ENCODE results near the gene ST6GALNAC1. TPM values are rescaled to one million over a fixed set of nuclear protein-coding genes. Genes with fewer than 3 reads are reported as not detected.

ST6GALNAC1 gene
- total RNA-seq, 2 experiments from 2014 or later, result not detected

DNA sequence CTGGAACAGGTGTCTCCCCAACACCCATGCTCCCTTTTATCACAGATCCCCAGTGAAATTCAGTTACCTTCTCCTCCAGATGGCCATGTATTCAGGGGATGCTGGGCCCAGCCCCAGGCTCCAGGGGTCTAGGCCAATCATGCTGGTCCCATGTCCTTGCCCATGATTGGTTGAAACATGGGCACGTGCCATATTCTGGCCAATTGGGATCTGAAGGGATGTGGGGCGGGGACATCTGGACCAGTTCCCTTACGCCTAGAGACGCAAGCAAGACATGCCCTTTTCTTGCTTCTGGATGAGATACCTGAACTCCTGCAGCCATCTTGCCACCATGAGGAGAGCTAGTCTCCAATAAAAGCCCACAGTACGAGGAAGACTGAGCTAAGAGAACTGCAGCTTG, 31.0 kb upstream of the ST6GALNAC1 start:
- no peaks in the 10 kb centered on the region for H3K27me3 Mint-ChIP-seq (ENCODE audit: low read depth)
- ChIA-PET CTCF (interaction anchor here (0.9 to 1.2 kb wide), 4 partner anchors 20 to 151 kb away, joined by 3 to 4 read pairs (median 3); no protein-coding TSS in a partner anchor), POLR2A (no interaction called here)
- ATAC-seq (no peak), DNase-seq (no peak)
- H3K4me1 Mint-ChIP-seq (ENCODE audit: low read depth), result peaks cover 41% of the 10 kb centered on the region
- H3K9me3 Mint-ChIP-seq (ENCODE audit: insufficient read depth), result no peaks in the 10 kb centered on the region
- no peak overlapping the region for H3K4me3 Mint-ChIP-seq
- peaks cover 13% of the 10 kb centered on the region for H3K36me3 Mint-ChIP-seq (ENCODE audit: low read depth)
- H3K27ac Mint-ChIP-seq, result no peak overlapping the region

DNA sequence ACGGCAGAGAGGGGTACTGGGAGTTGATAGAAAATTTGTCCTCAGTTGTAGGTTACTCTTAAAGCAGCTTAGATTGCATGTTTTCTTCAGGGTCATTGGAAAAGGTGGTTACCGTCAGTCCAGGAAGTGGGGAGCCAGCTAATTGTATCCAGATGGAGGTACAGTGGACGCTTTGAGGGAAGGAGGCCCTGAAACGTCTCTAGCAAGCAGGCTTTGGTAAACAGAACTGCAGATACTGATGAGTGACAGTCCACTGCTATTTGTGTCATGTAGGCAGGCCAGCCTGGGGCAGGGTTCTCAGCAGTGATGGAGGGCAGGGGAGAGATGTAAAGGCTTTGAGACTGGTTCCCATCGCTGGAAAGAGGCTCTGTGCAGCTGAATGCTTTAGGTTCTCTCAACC, 30.2 kb upstream of the ST6GALNAC1 start:
- ATAC-seq, result no peak
- H3K9me3 Mint-ChIP-seq (ENCODE audit: insufficient read depth), result no peaks in the 10 kb centered on the region
- DNase-seq, result no peak
- CTCF ChIA-PET, result interaction anchor here (0.6 to 1.0 kb wide), 3 partner anchors 8 to 150 kb away, joined by 3 to 5 read pairs (median 3); no protein-coding TSS in a partner anchor
- H3K4me1 Mint-ChIP-seq (ENCODE audit: low read depth), result peaks cover 41% of the 10 kb centered on the region
- H3K36me3 Mint-ChIP-seq (ENCODE audit: low read depth), result peaks cover 11% of the 10 kb centered on the region
- no peak overlapping the region for H3K4me3 Mint-ChIP-seq
- H3K27me3 Mint-ChIP-seq (ENCODE audit: low read depth), result no peaks in the 10 kb centered on the region
- H3K27ac Mint-ChIP-seq, result peak overlapping the region; percentile 9
- POLR2A ChIA-PET, result interaction anchor here (0.6 kb wide), 1 partner anchor 60 kb away, joined by 3 read pairs; no protein-coding TSS in a partner anchor

DNA sequence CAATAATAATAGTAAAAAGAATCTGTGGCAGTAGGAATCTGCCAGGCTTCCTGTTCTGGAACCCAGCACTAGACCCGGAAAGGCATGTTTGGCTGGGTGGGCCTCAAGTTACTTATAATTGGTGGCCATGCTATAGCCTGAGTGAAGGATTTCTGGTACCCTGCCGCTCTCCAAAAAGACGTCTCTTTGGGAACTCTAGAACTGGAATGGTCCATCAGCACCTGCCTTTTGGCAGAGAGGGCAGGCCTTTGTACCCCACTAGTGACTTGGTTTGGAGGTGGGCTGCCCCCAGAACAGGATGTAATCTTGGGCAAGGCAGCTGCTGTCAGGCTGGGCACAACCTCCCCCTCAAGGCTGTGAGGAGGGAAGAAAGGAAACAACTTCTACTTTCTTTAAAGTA, 29.3 kb upstream of the ST6GALNAC1 start:
- Mint-ChIP-seq H3K27ac (peak overlapping the region; percentile 95), H3K4me3 (peak overlapping the region; percentile 89), H3K4me1 (ENCODE audit: low read depth) (peaks cover 41% of the 10 kb centered on the region), H3K36me3 (ENCODE audit: low read depth) (peaks cover 11% of the 10 kb centered on the region), H3K9me3 (ENCODE audit: insufficient read depth) (no peaks in the 10 kb centered on the region), H3K27me3 (ENCODE audit: low read depth) (no peaks in the 10 kb centered on the region)
- ChIA-PET CTCF (interaction anchor here (2.7 kb wide), 1 partner anchor 8 kb away, joined by 44 read pairs; no protein-coding TSS in a partner anchor), POLR2A (interaction anchor here (0.9 to 1.5 kb wide), 2 partner anchors 10 to 60 kb away, joined by 3 to 4 read pairs; no protein-coding TSS in a partner anchor)
- ATAC-seq (no peak), DNase-seq (no peak)

DNA sequence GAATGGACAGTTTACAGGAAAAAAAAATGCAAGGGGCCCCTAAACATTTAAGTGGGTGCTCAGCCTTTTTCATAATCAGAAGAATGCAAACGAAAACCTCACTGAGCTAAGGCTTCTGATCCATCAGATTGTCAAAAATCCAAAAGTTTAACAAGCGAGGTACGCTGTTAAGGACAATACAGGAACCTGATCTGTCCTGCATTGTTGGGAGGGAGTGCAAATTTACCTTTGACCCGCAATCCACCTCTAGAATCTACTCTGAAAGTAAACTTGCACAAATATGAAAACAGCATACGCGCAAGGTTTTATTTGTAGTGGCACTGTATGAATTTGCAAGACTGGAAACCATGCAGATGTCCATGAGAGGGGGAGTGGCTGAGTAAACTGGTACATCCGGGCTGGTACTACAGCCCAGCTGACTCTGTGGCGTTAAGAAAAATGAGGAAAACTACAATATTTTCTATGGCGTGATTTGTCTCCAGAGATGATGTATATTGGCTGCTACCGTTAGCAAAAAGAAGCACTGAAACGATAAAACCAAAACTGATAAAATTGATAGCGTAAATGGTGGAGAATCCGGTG, 28.8 kb upstream of the ST6GALNAC1 start:
- CTCF ChIA-PET, result interaction anchor here (1.3 to 4.4 kb wide), 6 partner anchors 9 to 149 kb away, joined by 7 to 44 read pairs (median 11); no protein-coding TSS in a partner anchor
- H3K27me3 Mint-ChIP-seq (ENCODE audit: low read depth), result no peaks in the 10 kb centered on the region
- peaks cover 11% of the 10 kb centered on the region for H3K36me3 Mint-ChIP-seq (ENCODE audit: low read depth)

DNA sequence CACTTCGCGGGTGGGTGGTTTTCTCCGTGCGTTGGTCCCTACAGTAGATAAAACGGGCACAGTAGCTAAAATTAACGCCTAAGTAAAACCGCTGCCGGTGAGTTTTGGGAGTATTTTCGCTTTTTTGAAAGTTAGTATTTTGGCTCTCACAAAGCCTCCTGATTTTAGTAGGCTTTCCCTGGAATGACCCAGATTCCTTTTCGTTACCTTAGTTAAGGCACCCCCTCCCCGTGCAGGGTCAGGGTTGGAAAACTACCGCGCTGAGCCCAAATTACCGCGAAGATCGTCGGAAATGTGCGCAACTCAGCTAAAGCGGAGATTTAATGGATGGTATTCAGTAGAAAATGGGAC, 28.3 kb upstream of the ST6GALNAC1 start:
- ChIA-PET CTCF (interaction anchor here (0.8 to 4.4 kb wide), 9 partner anchors 9 to 273 kb away, joined by 3 to 44 read pairs (median 7); no protein-coding TSS in a partner anchor), POLR2A (interaction anchor here (0.6 to 2.1 kb wide), 13 partner anchors 9 to 170 kb away, joined by 3 to 13 read pairs (median 4); no protein-coding TSS in a partner anchor)
- DNase-seq, result no peak
- peaks cover 41% of the 10 kb centered on the region for H3K4me1 Mint-ChIP-seq (ENCODE audit: low read depth)
- peak overlapping the region; percentile 89 for H3K4me3 Mint-ChIP-seq
- peaks cover 11% of the 10 kb centered on the region for H3K36me3 Mint-ChIP-seq (ENCODE audit: low read depth)
- H3K9me3 Mint-ChIP-seq (ENCODE audit: insufficient read depth), result no peaks in the 10 kb centered on the region
- ATAC-seq, result peak; percentile 2
- H3K27ac Mint-ChIP-seq, result peak overlapping the region; percentile 95
- peaks cover 3% of the 10 kb centered on the region for H3K27me3 Mint-ChIP-seq (ENCODE audit: low read depth)

More for the DNA sequence above, 28.8 kb upstream of the ST6GALNAC1 start:
- DNase-seq (no peak), ATAC-seq (no peak)
- peaks cover 41% of the 10 kb centered on the region for H3K4me1 Mint-ChIP-seq (ENCODE audit: low read depth)
- H3K27ac Mint-ChIP-seq, result peak overlapping the region; percentile 95
- peak overlapping the region; percentile 89 for H3K4me3 Mint-ChIP-seq
- POLR2A ChIA-PET, result interaction anchor here (0.6 to 2.1 kb wide), 10 partner anchors 9 to 116 kb away, joined by 3 to 13 read pairs (median 4); no protein-coding TSS in a partner anchor
- H3K9me3 Mint-ChIP-seq (ENCODE audit: insufficient read depth), result no peaks in the 10 kb centered on the region

DNA sequence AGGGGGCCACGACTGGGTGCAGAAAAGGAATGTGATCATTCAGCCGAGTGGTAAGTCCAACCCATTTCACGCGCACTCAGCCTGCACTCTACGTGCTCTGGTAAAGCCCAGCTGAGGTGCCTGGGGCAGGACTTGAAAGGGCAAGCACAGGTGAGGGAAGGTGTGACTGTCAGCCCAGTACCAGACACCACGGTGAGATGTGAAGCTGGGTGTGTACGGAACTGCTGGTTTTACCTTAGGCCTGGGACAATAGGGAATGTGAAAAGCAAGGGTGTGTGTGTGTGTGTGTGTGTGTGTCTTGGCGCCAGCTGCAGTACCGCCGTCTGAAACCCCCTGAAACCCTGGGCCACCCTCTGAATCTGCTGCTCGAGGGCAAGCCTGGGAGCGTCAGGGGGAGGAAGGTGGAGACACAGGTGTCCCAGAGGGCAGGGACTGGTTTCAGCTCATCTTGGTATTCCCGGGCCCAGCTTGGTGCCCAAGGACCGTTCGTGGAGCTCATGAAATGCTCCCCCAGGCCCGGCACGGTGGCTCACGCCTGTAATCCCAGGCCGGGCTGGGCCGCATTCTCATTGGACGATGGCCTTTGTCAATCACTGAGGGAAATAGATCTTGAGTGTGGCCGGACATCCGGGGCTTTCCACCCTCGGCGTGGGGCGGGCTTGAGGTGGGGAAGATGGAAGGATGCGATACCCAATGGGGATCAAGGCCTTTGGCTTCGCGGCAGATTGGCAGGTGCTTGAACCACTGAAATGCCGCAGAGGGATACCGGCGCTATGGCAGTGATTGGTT, 27.8 kb upstream of the ST6GALNAC1 start:
- ChIA-PET POLR2A (interaction anchor here (0.5 to 2.1 kb wide), 16 partner anchors 10 to 178 kb away, joined by 3 to 13 read pairs (median 4); partner anchors contain the start of genes JMJD6 and METTL23), CTCF (interaction anchor here (0.8 to 4.4 kb wide), 10 partner anchors 10 to 272 kb away, joined by 3 to 44 read pairs (median 7); no protein-coding TSS in a partner anchor)
- peak; percentile 99 for ATAC-seq
- DNase-seq, result peak; percentile 100
- Mint-ChIP-seq H3K9me3 (ENCODE audit: insufficient read depth) (no peaks in the 10 kb centered on the region), H3K27me3 (ENCODE audit: low read depth) (peaks cover 5% of the 10 kb centered on the region), H3K4me1 (ENCODE audit: low read depth) (peaks cover 41% of the 10 kb centered on the region), H3K36me3 (ENCODE audit: low read depth) (peaks cover 11% of the 10 kb centered on the region), H3K4me3 (peak overlapping the region; percentile 89), H3K27ac (peak overlapping the region; percentile 95)

DNA sequence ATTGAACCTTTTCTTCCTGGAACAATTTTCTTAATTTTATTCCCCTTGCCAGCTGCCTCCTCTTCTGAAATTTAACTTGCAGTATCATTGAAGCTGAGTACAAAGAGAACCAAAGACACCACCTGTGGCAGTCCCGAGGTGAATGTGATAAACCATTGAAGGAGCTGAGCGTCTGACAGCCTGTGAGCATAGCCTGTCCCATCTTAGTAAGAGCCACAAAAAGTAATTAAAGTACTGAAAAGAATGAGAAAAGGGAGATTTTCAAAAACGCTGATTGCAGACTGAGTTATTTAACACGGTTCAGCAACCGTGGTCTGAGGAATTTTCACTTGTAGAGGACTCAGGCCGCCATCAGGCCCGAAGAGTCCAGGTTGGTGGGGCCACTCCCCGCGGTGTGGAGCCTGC, 27.2 kb upstream of the ST6GALNAC1 start:
- peak overlapping the region; percentile 89 for H3K4me3 Mint-ChIP-seq
- DNase-seq, result no peak
- H3K4me1 Mint-ChIP-seq (ENCODE audit: low read depth), result peaks cover 41% of the 10 kb centered on the region

DNA sequence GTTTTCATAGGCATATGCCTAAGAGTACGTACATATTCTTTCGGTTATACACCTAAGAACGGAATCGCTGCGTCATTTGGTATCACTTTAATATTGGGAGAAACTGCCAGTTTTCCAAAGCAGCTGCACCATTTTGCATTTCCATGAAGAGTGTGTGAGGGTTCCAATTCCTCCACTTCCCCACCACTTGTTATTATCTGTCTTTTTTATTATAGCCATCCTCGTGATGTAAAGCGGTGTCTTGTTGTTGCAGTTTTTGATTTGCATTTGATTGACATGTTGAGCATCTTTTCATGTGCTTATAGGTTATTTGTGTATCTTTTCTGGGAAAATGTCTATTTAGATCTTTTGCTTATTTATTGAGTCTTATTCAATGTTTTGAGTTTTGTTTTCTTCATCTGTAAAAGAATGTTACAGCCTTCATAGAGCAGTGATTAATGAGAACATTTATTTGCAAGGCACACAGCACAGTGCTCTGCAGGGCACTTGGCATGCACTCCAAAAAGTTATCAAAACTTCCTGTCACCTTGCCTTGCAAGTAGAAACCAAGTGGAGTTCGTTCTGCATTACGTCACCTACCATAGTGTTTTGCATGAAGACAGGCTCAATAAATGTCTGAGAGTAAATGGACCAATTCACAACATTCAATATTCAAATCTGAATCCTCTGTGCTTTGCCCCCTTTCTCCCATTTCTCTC, 26.6 kb upstream of the ST6GALNAC1 start:
- Mint-ChIP-seq H3K9me3 (ENCODE audit: insufficient read depth) (no peaks in the 10 kb centered on the region), H3K36me3 (ENCODE audit: low read depth) (peaks cover 11% of the 10 kb centered on the region), H3K27me3 (ENCODE audit: low read depth) (peaks cover 5% of the 10 kb centered on the region), H3K4me3 (peak overlapping the region; percentile 89), H3K27ac (peak overlapping the region; percentile 95), H3K4me1 (ENCODE audit: low read depth) (peaks cover 41% of the 10 kb centered on the region)
- ChIA-PET CTCF (interaction anchor here (0.8 to 4.4 kb wide), 7 partner anchors 11 to 386 kb away, joined by 3 to 44 read pairs (median 10); no protein-coding TSS in a partner anchor), POLR2A (no interaction called here)
- no peak for DNase-seq
- no peak for ATAC-seq

More for the DNA sequence above, 27.2 kb upstream of the ST6GALNAC1 start:
- Mint-ChIP-seq H3K9me3 (ENCODE audit: insufficient read depth) (no peaks in the 10 kb centered on the region), H3K27ac (peak overlapping the region; percentile 95), H3K36me3 (ENCODE audit: low read depth) (peaks cover 11% of the 10 kb centered on the region), H3K27me3 (ENCODE audit: low read depth) (peaks cover 5% of the 10 kb centered on the region)
- ChIA-PET POLR2A (interaction anchor here (0.5 to 2.1 kb wide), 11 partner anchors 12 to 177 kb away, joined by 3 to 12 read pairs (median 3); partner anchors contain the start of genes JMJD6 and METTL23), CTCF (interaction anchor here (1.3 to 4.4 kb wide), 8 partner anchors 11 to 217 kb away, joined by 3 to 44 read pairs (median 8); no protein-coding TSS in a partner anchor)
- no peak for ATAC-seq

DNA sequence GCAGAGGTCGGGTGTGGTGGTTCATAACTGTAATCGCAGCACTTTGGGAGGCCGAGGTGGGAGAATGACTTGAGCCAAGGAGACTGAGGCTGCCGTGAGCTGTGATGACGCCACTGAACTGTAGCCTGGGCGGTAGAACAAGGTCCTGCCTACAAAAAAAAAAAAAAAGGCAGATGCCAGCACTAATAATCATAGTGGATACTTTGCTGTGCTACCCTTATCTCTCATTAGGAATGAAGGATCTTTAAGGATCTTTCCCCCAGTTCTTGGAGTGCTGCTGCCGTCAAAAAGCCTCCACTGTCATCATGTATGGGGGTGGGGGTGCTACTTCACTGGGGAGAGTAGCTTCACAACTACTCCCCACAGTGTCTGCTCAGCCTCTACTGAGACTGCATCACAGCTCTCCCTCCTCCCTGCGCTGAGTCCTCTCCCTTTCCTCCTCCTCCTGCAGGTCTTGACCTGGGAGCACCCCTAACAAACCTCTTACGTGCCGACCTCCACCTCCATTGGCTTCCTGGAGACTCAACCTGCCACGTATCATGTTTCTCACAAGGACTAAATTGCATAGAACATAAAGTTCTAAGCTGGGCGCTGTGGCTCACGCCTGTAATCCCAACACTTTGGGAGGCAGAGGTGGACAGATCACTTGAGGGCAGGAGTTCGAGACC, 24.4 kb upstream of the ST6GALNAC1 start:
- peaks cover 11% of the 10 kb centered on the region for H3K36me3 Mint-ChIP-seq (ENCODE audit: low read depth)
- DNase-seq (no peak), ATAC-seq (no peak)
- no peak overlapping the region for H3K4me3 Mint-ChIP-seq
- no peak overlapping the region for H3K27ac Mint-ChIP-seq
- POLR2A ChIA-PET, result no interaction called here
- no peaks in the 10 kb centered on the region for H3K9me3 Mint-ChIP-seq (ENCODE audit: insufficient read depth)
- peaks cover 32% of the 10 kb centered on the region for H3K4me1 Mint-ChIP-seq (ENCODE audit: low read depth)
- H3K27me3 Mint-ChIP-seq (ENCODE audit: low read depth), result peaks cover 10% of the 10 kb centered on the region
- CTCF ChIA-PET, result interaction anchor here (1.4 to 3.4 kb wide), 2 partner anchors 13 to 44 kb away, joined by 7 to 11 read pairs; no protein-coding TSS in a partner anchor

DNA sequence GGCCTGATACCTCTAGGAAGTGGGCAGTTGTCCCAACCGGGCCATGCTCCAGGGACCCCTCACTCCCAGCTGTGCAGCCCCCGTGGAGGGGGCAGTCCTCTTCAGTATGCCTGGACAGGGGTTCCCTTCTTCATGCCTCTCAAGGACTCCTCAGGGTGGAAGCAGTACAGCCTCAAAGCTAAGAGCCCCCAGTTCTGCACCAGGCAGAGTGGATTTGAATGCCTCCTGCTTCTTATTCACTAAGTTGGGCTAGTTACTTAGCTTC, 23.9 kb upstream of the ST6GALNAC1 start:
- Mint-ChIP-seq H3K9me3 (ENCODE audit: insufficient read depth) (no peaks in the 10 kb centered on the region), H3K4me3 (no peak overlapping the region), H3K27me3 (ENCODE audit: low read depth) (peaks cover 10% of the 10 kb centered on the region), H3K36me3 (ENCODE audit: low read depth) (peaks cover 9% of the 10 kb centered on the region), H3K4me1 (ENCODE audit: low read depth) (peaks cover 27% of the 10 kb centered on the region), H3K27ac (no peak overlapping the region)
- ATAC-seq (no peak), DNase-seq (no peak)
- ChIA-PET CTCF (interaction anchor here (1.4 to 3.4 kb wide), 2 partner anchors 14 to 44 kb away, joined by 7 to 11 read pairs; no protein-coding TSS in a partner anchor), POLR2A (no interaction called here)

Data from activated CD8-positive, alpha-beta T cell treated with anti-CD3 and anti-CD28 coated beads, Interleukin-2, amount 10 ng/mL, durations not matched to agents 7 days and 5 days (primary cell).